Left hindlimb (tissue), 1 donor: ENCODE data around the gene NEDD4L.
A peak's percentile ranks its signal among the peaks of the same experiment; 100 is the strongest.

ENCODE experiments used
- DNase-seq: peaks from one replicate; pipeline ENCODE4 v3.0.0-alpha.2; 2018

Gene NEDD4L

DNA sequence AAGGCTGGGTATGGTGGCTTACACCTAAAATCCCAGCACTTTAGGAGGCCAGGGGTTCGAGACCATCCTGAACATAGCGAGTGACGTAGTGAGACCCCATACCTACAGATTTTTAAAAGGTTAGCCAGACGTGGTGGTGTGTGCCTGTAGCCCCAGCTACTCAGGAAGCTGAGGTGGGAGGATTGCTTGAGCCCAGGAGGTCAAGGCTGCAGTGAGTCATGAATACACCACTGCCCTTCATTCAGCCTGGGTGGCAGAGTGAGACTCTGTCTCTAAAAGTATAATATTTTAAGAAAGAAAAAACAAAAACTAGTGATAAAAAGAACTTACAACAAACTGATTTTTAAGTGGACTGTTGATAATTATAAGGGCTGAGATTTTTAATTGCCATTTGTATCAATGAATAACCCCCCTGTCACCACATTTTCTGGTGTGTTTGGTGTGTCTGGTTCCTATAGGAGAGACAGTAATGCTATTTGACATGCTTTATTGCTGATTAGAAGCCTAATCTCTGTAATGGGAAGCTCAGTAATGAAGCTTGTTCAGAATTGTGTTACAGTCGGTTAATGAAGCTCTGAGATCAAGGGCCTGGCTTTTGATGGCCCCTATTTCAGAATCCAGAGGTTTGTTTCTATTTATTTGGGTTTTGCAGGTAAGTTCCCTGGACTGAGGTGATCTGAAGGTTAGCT is 147.0 kb downstream of the NEDD4L start:
- no peak for DNase-seq

- DNase-seq: no peak
Observed at GRCh38 chr18:58191626-58192025, 147.6 kb downstream of the NEDD4L start.

- DNase-seq: no peak
Observed at GRCh38 chr18:58192519-58192918, 148.5 kb downstream of the NEDD4L start.

GRCh38 chr18:58194028-58194427 is 150.0 kb downstream of the NEDD4L start:
- DNase-seq: peak; percentile 46

DNA sequence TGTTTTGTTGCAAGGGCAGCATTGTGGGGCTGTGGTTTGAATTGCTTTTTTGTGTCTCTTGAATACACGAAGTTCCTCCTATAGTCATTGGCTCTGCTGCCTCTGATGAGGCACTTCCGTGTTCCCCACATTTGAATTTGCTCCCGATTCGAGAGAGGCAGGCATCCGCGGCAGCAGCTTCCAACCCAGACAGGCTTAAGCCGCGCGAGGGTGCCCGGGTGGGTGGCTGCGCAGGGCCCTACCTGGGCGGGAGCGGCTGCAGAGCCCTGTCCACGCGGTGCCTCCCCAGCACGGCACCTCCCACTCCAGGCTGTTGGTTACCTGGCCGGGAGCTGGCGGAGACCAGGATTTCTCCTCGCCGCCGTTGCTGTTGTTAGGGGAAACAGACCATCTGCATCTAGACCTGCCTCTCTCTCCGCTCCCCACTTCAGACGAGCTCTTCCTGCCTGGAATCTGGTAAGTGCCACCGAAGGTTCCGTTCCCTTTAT is 151.3 kb downstream of the NEDD4L start:
- peak; percentile 34 for DNase-seq

DNA sequence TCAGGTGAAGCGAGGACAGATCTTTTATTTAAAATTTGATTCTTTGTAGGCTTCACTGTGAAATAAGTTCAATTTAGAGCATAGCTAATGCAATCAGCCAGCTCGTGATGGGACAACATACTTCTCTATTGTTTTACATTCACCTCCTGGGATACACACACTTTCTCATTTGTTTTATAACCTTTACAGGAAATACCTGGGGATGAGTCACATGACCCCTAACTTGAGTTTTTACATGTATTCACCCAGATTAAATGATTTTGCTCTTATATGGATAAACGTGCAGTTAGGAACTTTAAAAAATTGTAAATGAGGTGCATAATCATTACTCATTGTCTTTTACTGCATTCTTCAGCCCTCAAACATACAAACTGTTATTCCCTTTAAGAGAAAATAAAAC is 152.1 kb downstream of the NEDD4L start:
- no peak for DNase-seq

DNA sequence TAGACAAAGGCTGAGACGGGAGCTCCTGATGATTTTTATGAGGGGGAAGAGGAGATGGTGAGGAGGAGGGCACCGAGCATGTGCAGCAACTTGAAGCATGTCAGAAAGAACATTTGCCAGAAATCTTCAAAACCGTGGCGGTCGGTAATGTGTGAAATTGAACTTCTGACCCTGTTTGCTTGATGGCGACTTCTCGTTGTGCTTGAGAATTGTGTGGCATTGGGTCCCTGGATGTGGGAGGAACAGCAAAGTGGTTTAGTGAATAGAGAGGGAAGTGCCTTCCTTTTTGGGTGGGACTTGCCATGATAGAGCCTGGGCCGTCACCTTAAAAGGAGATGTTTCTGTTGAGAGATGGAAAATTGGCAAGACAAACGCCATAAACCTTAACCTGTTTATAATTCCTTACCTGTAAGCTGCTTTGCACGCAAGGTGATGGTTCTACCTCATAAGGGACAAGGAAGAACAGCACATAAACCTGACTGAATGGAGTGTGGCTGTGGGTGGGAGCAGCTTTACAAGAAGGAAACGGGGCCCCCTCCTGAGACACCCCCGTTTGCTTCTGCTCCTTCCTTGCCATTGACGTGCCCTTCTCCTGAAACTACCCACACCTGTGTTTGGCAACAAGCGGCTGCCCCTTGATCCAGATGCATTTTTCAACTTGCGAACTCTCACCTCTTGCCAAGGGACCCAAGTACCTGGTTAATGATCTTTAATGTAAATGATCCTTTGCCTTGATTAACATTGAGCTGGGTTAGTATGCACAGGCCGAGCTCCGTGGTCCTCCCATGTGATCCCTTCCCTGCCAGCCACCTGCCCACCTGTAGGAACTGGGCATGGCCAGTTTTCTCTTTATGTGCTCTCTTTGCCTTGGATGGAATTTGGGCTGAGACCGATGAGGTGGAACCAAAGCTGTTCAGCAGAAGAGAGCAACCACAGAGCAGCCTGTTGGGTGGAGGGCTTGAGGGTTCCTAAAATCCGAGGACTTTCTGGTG is 153.2 kb downstream of the NEDD4L start:
- DNase-seq: no peak

GRCh38 chr18:58201268-58201667 is 157.2 kb downstream of the NEDD4L start:
- DNase-seq: no peak

DNA sequence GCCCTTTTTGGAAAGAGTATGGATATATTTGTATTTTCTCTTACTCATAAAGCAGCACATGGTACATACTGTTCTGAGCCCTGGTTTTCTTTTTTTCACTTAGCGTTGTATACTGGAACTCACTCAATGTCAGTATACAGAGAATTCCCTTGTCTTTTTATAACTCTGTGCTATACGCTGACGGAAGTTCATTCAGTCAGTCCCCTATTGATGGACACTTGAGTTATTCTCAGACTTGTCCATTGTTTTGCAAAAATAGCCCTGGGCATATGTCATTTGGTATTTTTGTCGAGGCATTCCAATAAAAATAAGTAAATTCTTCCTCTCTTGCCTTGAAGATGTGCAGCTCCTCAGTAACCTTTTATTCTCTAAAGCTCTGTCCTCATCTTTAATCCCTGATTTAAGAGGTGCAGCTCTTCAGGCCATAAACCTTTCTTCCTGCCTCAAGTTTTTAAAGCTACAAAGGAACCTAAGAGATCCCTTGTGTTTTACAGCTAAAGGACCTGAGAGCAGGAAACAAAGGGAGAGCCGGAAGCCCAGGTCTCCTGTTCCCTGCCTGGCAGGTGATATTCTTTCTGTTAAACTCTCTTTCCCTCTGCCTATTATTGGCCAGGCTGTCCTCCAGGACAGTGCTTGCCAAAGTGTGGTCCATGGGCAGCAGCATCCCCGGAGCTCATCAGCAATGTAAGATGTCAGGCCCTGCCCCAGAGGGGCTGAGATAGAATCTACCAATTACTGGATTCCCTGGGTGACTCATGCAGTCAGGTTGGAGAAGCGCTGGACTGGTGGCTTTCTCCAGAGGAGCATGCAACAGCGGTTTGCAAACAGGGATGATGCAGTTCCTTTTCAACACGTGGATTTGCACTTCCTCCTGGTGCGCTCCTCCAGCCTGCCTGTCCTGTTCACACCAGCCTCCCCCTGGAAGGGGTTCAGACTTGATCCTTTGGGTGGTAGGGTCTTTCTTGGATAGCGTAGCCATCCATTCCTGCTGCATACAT is 158.0 kb downstream of the NEDD4L start:
- no peak for DNase-seq

GRCh38 chr18:58204776-58205442 is 160.9 kb downstream of the NEDD4L start:
- DNase-seq: no peak

DNA sequence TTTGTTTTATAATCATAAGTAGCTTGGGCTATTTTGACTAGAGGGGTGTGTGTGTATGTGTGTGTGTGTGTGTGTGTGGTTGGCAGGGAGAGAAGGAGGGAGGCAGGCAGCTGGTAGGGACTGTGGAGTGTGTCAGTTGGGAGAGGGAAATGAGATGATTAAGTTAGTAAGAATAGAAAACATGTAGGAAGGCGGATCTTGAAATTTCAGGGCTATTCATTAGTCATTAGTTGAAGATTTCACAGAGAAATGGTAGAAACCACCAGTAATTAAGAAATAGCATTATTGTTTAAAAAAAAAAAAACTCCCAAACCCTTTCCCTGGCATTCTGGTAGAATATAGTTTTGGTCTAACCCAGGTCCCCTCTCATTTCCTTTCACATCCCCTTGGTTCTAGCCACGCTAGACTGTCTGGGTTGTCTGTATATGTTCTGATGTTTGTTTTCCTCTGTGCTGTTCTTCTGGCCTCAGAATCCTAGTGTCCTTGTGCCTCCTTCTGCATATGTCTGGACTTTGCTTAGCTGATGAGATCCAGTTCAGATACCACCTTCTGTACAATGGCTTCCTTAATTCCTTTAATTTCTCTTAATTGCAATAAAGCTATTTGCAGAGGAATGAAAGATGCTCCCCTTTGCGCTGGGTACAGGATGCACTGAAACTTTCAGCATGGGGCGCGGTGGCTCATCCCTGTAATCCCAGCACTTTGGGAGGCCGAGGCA is 161.6 kb downstream of the NEDD4L start:
- DNase-seq: no peak

- DNase-seq: no peak
Observed at GRCh38 chr18:58207520-58208152, 163.6 kb downstream of the NEDD4L start.

DNA sequence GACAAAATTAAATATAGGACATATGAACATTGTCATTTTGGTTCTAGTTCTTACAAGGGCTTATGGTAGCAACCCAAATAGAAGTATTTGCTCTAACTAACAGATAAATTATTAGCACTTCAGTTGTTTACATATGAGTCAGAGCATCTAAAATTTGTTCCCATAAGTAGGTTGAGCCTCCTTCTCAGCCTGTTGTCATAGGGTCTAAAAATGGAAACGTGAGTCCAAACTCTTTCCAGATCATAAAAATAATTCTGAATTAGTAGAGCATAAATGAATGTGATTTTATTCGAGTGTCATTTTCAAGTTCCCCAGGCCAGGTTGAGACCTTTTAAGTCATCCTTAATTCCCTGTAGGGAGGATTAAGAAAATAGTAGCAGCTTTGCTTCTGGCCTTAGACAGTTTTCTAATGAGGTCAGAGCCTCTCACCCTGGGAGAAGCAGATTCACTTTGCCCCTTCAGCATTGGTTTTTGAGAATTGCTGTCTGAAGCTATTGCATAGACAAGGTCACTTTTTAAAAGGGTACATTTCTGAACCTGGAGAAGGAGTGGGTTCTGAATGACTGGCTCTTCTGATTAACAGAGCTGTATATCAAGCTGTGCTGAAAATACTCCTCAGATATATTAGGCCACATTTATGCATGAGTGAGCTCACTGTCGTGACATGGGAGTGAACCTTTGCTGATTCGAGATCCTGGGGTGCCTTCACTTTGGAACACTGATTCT is 164.3 kb downstream of the NEDD4L start:
- DNase-seq: no peak

GRCh38 chr18:58209326-58209725 is 165.3 kb downstream of the NEDD4L start:
- no peak for DNase-seq

DNA sequence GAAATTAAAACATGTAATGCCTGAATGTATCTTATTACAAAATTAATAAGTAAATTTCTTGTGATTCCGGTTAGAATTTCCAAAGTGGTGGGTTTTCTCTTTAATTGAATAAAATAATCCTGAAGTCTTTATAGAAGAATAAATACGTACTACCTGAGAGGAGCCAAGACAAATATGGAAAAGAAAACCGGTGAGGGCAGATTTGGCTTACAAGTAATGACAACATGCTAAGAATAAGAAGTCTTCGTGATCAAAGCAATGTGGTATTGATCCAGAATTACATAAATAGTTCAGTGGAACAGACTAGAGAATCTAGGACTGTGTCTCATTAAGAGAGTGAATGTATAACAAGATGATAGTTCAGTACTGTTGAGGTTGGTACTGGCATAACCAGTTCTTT is 167.5 kb downstream of the NEDD4L start:
- DNase-seq: no peak

- no peak for DNase-seq
Observed at GRCh38 chr18:58212274-58212673, 168.2 kb downstream of the NEDD4L start.

DNA sequence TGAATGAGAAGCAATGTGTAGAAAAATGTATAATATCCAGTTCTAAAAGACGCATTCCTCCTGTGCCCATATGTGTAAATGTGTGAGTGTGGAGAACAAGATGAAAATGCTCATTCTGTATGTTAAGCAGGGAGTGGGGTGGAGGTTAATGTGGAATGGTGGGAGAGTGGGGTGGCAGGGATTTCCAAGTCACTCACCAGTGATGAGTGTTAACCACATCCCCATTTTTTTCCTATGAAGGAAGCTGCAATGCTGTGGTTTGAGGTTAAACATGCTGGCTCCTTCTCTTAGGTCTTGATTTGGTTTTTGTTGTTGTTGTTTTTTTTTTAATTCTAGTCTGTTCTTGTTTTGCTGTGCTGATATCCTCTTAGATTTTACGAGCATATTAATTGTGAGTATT is 169.4 kb downstream of the NEDD4L start:
- no peak for DNase-seq

- DNase-seq: no peak
Observed at GRCh38 chr18:58215011-58215410, 171.0 kb downstream of the NEDD4L start.

- DNase-seq: no peak
Observed at GRCh38 chr18:58216071-58216481, 172.1 kb downstream of the NEDD4L start.

- DNase-seq: no peak
Observed at GRCh38 chr18:58217052-58217451, 173.0 kb downstream of the NEDD4L start.
